ENCODE results near the gene IL12RB2. TPM values are rescaled to one million over a fixed set of nuclear protein-coding genes. Genes with fewer than 3 reads are reported as not detected.
"Not testable (repeated sequence)": the region's sequence is repeated elsewhere in the genome, so short reads cannot be mapped to it uniquely, and the experiment has no call there.

The IL12RB2 gene
- total RNA-seq, 1 experiment from 2014 or later, result 0.22 TPM

- Histone ChIP-seq H3K36me3 (ENCODE audit: control insufficient read depth in 1 of 2, insufficient read depth in 2 of 2, low read length in 2 of 2) (peaks cover 69 to 90% of the 10 kb centered on the region in 2 experiments), H3K27ac (ENCODE audit: low read depth, low read length) (no peak overlapping the region), H3K9me2 (ENCODE audit: insufficient read depth) (no peaks in the 10 kb centered on the region), H3K4me3 (replicated peaks in 1 of 2; ENCODE audit: low read depth in 1 of 2, low read length in 2 of 2) (no peak overlapping the region), H3K9me3 (ENCODE audit: control insufficient read depth in 1 of 2, insufficient read depth in 1 of 2, low read depth in 1 of 2, low read length in 2 of 2) (no peaks in the 10 kb centered on the region), H3K9ac (ENCODE audit: low read length) (no peak overlapping the region), H4K20me1 (ENCODE audit: insufficient read depth) (peaks cover 70% of the 10 kb centered on the region), H3K79me2 (ENCODE audit: insufficient read depth, low read length) (peaks cover 96% of the 10 kb centered on the region), H3K27me3 (ENCODE audit: insufficient read depth, low read length) (no peaks in the 10 kb centered on the region), H2AFZ (ENCODE audit: low read depth, low read length, poor library complexity, severe bottlenecking) (no peak overlapping the region), H3K4me1 (ENCODE audit: control insufficient read depth in 1 of 2, insufficient read depth in 2 of 2, low read length in 2 of 2) (no peaks in the 10 kb centered on the region), H3K4me2 (ENCODE audit: low read length) (no peak overlapping the region)
- ChIA-PET POLR2A (no interaction called here), CTCF (no interaction called here), RAD21 (ENCODE audit: low non-redundant PET in 1 of 2, low total read pairs in 2 of 2, uncharacterized antibody in 2 of 2, unreplicated experiment in 2 of 2) (no interaction called here)
- DNase-seq (ENCODE audit: low read depth, low spot score) (no peak), ATAC-seq (no peak)
- BruUV-seq (replicated peaks), result no TSS peak
- intact Hi-C loops (cut with micrococcal nuclease), result no loop called here
- TF ChIP-seq CBX3 (IDR thresholded peaks at IDR 0.05; ENCODE audit: low read depth), result no peak
- TF ChIP-seq CEBPB (IDR thresholded peaks at IDR 0.05; ENCODE audit: low read depth), result no peak
- no peak for TF ChIP-seq SRF (IDR thresholded peaks at IDR 0.05; ENCODE audit: low read depth)
- TF ChIP-seq EZH2phosphoT487 (IDR thresholded peaks at IDR 0.05; ENCODE audit: borderline replicate concordance), result no peak
- TF ChIP-seq EGR1 (IDR thresholded peaks at IDR 0.05; ENCODE audit: low read depth), result no peak
- TF ChIP-seq YY1 (IDR thresholded peaks at IDR 0.05; ENCODE audit: extremely low read depth, insufficient replicate concordance, low read depth, low read length), result no peak
- no peak for TF ChIP-seq FOSL1 (IDR thresholded peaks at IDR 0.05; ENCODE audit: low read depth)
- TF ChIP-seq, protein P1, sequence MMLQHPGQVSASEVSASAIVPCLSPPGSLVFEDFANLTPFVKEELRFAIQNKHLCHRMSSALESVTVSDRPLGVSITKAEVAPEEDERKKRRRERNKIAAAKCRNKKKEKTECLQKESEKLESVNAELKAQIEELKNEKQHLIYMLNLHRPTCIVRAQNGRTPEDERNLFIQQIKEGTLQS (IDR thresholded peaks at IDR 0.05), result no peak
- TF ChIP-seq, protein P2, sequence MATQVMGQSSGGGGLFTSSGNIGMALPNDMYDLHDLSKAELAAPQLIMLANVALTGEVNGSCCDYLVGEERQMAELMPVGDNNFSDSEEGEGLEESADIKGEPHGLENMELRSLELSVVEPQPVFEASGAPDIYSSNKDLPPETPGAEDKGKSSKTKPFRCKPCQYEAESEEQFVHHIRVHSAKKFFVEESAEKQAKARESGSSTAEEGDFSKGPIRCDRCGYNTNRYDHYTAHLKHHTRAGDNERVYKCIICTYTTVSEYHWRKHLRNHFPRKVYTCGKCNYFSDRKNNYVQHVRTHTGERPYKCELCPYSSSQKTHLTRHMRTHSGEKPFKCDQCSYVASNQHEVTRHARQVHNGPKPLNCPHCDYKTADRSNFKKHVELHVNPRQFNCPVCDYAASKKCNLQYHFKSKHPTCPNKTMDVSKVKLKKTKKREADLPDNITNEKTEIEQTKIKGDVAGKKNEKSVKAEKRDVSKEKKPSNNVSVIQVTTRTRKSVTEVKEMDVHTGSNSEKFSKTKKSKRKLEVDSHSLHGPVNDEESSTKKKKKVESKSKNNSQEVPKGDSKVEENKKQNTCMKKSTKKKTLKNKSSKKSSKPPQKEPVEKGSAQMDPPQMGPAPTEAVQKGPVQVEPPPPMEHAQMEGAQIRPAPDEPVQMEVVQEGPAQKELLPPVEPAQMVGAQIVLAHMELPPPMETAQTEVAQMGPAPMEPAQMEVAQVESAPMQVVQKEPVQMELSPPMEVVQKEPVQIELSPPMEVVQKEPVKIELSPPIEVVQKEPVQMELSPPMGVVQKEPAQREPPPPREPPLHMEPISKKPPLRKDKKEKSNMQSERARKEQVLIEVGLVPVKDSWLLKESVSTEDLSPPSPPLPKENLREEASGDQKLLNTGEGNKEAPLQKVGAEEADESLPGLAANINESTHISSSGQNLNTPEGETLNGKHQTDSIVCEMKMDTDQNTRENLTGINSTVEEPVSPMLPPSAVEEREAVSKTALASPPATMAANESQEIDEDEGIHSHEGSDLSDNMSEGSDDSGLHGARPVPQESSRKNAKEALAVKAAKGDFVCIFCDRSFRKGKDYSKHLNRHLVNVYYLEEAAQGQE (IDR thresholded peaks at IDR 0.05; ENCODE audit: low read depth), result no peak
- no peak for TF ChIP-seq SIN3A (IDR thresholded peaks at IDR 0.05; ENCODE audit: low read depth)
- no peak for TF ChIP-seq POLR2A (IDR thresholded peaks at IDR 0.05; ENCODE audit: borderline replicate concordance, extremely low read depth, insufficient read depth, insufficient read length)
- no peak for TF ChIP-seq TCF7L2 (IDR thresholded peaks at IDR 0.05; ENCODE audit: borderline replicate concordance, extremely low read depth, insufficient read depth, insufficient read length)
- TF ChIP-seq CTCF (IDR thresholded peaks at IDR 0.05 in 2 of 3, conservative IDR thresholded peaks at IDR 0.05 in 1 of 3; ENCODE audit: borderline replicate concordance in 1 of 3, insufficient read depth in 1 of 3, low read depth in 2 of 3, low read length in 2 of 3), result no peak
- TF ChIP-seq EZH2 (IDR thresholded peaks at IDR 0.05), result no peak
- TF ChIP-seq ZNF274 (IDR thresholded peaks at IDR 0.05; ENCODE audit: low read depth, low read length), result no peak
These were observed 107.4 kb downstream of the IL12RB2 start for GRCh38 chr1:67415041-67415440.

- CTCF ChIA-PET; H3K27me3 ChIP-seq (ENCODE audit: insufficient read depth, low read length); ATAC-seq; H3K27ac ChIP-seq (ENCODE audit: low read depth, low read length); H2AFZ ChIP-seq (ENCODE audit: low read depth, low read length, poor library complexity, severe bottlenecking); H3K9ac ChIP-seq (ENCODE audit: low read length); RAD21 ChIA-PET (ENCODE audit: low non-redundant PET in 1 of 2, low total read pairs in 2 of 2, uncharacterized antibody in 2 of 2, unreplicated experiment in 2 of 2); H3K9me3 ChIP-seq (ENCODE audit: control insufficient read depth in 1 of 2, insufficient read depth in 1 of 2, low read depth in 1 of 2, low read length in 2 of 2); intact Hi-C loops (cut with micrococcal nuclease); BruUV-seq (replicated peaks); H3K4me3 ChIP-seq (replicated peaks in 1 of 2; ENCODE audit: low read depth in 1 of 2, low read length in 2 of 2); H3K4me1 ChIP-seq (ENCODE audit: control insufficient read depth in 1 of 2, insufficient read depth in 2 of 2, low read length in 2 of 2); H3K4me2 ChIP-seq (ENCODE audit: low read length); H3K9me2 ChIP-seq (ENCODE audit: insufficient read depth); DNase-seq (ENCODE audit: low read depth, low spot score): not testable (repeated sequence)
- H4K20me1 ChIP-seq (ENCODE audit: insufficient read depth), result peaks cover 74% of the 10 kb centered on the region
- peaks cover 99% of the 10 kb centered on the region for H3K79me2 ChIP-seq (ENCODE audit: insufficient read depth, low read length)
- H3K36me3 ChIP-seq (ENCODE audit: control insufficient read depth in 1 of 2, insufficient read depth in 2 of 2, low read length in 2 of 2), result peaks cover 77 to 96% of the 10 kb centered on the region in 2 experiments
- POLR2A ChIA-PET, result interaction anchor here (0.7 kb wide), 1 partner anchor 965 kb away, joined by 3 read pairs; no protein-coding TSS in a partner anchor
These were observed 110.1 kb downstream of the IL12RB2 start for GRCh38 chr1:67417733-67418132.
